Superior temporal gyrus (tissue), 1 donor: ENCODE data around the gene CADM1.

Experiments
- DNase-seq: peaks from one replicate; pipeline ENCODE4 v3.0.0-alpha.2; 2016; ENCODE audit errors: extremely low spot score

CADM1 gene

DNA sequence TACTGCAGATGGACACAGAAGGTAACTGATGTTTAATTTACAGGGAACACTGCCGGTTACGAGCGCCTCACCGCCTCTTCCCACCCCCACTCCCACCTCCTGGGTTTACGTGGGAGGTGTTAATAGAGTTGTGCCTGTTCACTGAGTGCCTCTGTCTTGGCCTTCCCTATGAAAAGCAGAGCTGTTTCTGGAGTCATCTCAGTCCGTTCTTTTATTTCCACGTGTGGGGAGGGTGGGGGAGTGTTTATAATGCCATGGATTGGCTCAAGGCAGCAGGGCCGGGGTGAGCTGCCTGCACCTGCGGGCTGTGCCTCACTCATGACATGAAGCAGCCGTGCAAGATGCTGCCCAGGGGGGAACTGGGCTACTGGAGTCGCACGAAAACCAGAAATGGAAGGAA lies 322.7 kb downstream of the CADM1 start:
- DNase-seq, result no peak

- DNase-seq, result no peak
Measured at GRCh38 chr11:115180272-115180671, 323.9 kb downstream of the CADM1 start.

- DNase-seq, result no peak
Measured at GRCh38 chr11:115179636-115180035, 324.6 kb downstream of the CADM1 start.

DNA sequence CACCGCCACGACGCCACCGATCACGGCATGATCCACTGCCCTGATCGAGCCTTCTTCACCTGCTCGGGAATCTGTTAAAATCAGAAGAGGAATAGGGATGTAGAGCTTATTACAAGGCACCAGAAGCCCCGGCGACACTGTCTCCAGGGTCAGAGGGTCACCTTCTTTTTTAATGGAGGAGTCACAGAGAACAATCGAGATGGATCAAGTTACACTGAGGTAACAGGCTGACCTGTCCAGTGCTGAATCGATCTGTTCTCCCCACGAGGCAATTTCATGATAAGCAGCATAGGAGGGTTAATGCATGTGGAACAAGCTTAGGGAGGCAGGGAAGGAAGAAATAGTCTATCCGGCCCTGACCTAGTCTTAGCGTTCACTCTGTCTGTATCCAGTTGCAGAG lies 325.5 kb downstream of the CADM1 start:
- no peak for DNase-seq

DNA sequence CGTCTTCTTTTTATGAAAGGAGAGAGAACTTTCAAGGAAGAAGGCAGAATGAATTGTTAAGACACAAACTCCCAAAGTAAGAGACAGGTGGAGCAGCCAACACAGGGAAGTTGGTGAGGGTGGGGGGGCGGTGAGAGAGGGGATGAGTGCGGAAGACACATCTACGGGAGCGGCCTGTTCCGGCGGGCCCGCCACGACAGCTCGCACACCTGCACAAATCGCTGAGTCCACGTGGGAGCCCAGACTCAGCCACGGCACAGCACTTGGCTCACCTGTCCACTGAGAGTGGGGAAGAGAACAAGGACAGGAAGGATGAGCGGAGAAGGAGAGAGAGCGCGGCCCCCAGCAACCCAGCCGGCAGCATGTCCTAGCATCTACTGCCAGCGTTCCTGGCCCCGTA lies 331.1 kb downstream of the CADM1 start:
- DNase-seq, result no peak

- DNase-seq, result peak; percentile 81
Measured at GRCh38 chr11:115170133-115170815, 333.9 kb downstream of the CADM1 start.

- peak; percentile 62 for DNase-seq
Measured at GRCh38 chr11:115169251-115169650, 335.0 kb downstream of the CADM1 start.

GRCh38 chr11:115168686-115169085 lies 335.5 kb downstream of the CADM1 start:
- no peak for DNase-seq

- peak; percentile 47 for DNase-seq
Measured at GRCh38 chr11:115168229-115168671, 336.0 kb downstream of the CADM1 start.

DNA sequence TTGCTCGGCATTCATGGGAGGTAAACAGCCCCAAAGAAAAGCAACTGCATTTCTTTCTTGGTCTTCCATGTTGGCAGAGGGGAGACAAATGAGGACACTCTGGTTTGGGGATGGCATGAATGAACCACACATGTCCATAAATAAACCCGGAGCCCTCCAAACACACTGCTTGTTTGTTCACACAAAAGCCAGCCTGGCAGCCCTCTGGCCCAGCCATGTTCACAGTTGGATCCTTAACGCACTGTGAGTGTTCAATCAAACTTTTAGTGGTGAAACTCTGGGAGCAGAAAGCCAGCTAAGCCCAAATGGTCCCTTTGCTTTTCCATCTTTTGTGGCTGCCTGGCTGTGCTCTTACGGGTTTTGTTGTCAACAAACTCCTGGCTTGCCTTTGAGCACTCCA lies 336.8 kb downstream of the CADM1 start:
- DNase-seq, result no peak

DNA sequence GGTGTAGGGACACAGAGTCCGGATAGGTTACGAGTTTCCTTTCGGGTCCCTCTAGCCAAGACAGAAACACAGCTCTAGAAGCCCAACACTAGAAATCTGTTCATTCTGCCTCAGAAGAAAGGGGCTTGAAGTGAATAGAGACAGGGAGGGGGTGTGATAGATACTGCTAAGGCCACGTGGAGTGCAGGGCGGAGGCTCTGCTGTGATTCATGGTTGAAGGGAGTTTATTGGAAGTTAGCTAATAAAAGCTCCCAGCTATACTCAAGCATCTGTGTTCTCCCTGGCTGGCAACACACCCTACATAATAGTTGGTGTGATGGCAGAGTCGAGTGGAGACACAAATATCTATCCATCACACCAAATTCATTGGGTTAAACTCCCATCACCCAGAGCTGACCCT lies 337.4 kb downstream of the CADM1 start:
- no peak for DNase-seq

GRCh38 chr11:115164774-115165173 lies 339.4 kb downstream of the CADM1 start:
- DNase-seq, result no peak

DNA sequence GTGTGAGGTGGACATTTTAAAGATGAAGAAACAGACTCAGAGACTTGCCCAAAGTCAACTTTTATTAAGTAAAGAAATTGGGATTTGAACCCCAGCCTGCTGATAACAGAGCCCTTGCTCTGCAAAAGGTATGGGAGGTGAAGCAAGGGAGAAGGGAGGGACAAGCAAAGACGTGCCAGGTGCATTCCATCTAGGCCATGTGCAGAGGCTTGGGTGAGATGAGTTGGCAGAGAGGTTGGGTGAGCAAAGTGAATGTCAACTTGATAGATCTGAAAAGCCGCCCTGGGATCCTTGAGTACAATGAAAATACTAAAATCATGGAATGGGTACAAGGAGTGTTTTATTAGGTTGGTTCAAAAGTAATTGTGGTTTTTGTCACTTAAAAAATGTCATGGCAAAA lies 341.3 kb downstream of the CADM1 start:
- no peak for DNase-seq

- no peak for DNase-seq
Measured at GRCh38 chr11:115161876-115162275, 342.3 kb downstream of the CADM1 start.

GRCh38 chr11:115159207-115159606 lies 345.0 kb downstream of the CADM1 start:
- no peak for DNase-seq

DNA sequence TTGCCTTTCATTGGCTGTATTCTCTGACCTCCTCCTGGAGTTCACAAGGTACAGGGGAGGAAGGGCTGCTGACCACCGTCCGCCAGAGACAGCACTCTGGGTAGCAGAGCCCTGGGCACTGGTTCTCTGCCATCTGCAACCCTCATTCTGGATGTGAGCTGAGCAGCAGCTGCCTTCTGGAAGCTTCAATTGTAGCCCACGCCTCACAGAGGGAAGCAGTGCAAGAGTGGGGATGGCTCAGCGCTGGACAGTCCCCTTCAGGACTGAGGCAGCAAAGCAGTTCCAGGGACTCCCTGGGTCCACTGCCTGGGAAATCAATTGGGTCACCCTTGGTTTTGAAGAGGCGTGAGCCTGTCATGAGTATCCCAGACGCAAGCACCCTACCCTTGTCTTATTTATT lies 346.2 kb downstream of the CADM1 start:
- no peak for DNase-seq

DNA sequence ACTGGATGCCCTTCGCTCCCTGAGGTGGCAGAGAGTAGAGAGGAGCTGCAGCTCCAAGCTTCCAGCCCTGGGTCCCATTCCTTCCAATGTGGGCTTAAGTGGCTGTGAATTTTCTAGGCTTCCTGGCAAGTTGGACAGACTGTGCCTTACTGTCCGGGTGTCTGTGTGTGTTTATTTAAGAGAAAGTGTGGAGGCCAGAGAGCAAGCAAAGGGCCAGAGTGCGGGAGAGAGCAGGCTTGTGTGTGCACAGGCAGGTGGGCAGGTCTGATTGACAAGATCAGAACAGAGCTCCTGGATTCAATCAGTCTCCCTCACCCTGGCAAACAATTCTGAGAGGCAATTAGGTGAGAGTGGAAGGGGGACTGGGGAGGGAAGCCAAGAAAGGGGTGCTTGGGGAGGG lies 347.0 kb downstream of the CADM1 start:
- DNase-seq, result no peak

GRCh38 chr11:115155978-115156377 lies 348.2 kb downstream of the CADM1 start:
- no peak for DNase-seq

DNA sequence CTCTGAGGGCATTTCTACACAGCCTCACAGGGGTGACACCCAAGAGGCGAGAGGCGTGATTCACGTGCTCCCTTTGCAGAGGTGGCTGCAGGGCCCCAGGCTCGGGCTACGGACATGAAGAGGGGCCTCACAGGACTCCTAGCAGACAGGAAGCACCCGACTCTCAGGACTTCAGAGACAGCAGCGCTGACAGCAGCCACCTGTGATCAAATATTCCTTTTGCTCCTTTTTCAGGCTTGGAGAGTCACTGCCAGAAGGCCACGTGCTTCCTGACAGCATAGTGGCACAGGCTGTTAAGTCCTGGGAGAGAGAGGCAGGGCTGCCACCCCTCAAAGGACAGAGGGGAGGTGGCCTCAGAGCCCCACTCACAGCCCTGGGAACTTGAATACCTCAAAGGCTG lies 348.9 kb downstream of the CADM1 start:
- no peak for DNase-seq

DNA sequence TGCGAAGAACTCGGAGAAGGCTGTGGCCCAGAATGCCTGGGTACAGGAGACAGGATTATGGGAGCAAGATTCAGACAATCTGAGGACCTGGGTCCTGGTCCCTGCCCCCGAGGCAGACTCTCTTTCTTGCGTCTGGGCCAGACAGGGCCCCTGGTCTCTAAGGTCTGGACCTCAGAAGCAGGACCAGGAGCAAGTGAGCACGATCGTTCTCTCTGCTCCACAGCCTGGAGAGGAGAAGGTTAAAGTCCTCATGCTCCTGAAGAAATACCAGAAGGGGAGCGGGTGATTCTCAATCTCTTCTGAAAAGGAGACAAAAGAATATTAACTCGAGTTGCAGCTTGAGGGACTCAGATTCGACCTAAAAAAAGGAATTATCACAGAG lies 349.9 kb downstream of the CADM1 start:
- DNase-seq, result no peak

DNA sequence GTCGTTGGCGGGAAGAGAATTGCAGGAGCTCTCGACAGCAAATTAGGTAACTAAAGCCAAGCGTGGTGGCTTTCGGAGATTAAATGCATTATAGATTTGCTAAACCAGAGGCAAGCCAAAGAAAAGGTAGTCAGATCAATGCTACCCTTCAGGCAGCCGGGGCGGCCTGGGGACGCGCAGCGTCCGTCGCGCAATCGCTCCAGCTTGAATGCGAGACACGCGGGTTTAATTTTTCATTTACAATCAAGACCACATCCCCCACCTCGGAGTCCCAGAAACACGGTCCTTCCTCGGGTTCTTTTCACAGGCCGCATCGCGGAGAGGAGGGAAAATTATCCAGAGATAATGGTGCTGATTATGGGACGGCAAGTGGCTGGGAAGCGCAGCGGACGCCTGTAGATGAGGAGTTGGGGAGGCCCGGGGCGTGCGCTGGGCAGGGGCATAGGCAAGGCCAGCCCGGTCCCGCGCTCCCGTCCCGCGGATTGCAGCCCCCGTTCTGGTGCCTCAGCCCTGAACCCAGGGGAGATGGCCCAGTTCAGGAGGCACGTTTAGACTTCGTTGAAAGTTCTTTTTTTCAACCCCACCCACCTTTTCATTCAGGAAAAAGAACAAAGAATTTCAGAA lies 350.4 kb downstream of the CADM1 start:
- no peak for DNase-seq

GRCh38 chr11:115153135-115153534 lies 351.1 kb downstream of the CADM1 start:
- DNase-seq, result no peak

- no peak for DNase-seq
Measured at GRCh38 chr11:115151010-115151409, 353.2 kb downstream of the CADM1 start.

DNA sequence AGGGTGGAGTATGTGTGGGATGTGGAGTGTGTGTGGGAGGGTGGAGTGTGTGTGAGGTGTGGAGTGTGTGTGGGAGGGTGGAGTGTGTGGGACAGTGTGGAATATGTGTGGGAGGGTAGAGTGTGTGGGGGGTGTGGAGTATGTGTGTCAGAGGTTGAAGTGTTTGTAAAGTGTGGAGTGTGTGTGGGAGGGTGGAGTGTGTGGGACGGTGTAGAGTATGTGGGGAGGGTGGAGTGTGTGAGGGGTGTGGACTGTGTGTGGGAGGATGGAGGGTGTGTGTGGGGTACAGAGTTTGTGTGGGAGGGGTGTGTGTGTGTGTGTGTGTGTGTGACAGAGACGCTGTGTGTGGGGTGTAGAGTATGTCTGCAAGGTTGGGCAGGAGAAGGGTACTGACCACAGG lies 355.5 kb downstream of the CADM1 start:
- DNase-seq, result no peak
